PC-3 (cell line): ENCODE data around the gene CRIM1. TPM values are rescaled to one million over a fixed set of nuclear protein-coding genes. Genes with fewer than 3 reads are reported as not detected.
"Not testable (repeated sequence)": the region's sequence is repeated elsewhere in the genome, so short reads cannot be mapped to it uniquely, and the experiment has no call there.

Source experiments
- ATAC-seq: fragments of 200-7000 bp; cut with Tn5 transposase; 2 replicates; pipeline ENCODE4 v1.9.1; 2020; ENCODE audit warnings: mild to moderate bottlenecking, moderate library complexity
- BruUV-seq: library from RNA; stranded (reverse); fragments of 400-500 nt; replicated peaks from 2 replicates; lab custom pipeline; 2021; lab: Mats Ljungman, UMichigan
- CTCF ChIA-PET: fragments of 300-600 bp; sonication (Branson Sonifier 250); formaldehyde crosslinking; loops from one replicate; lab custom pipeline; 2022; ENCODE audit warnings: antibody characterized with exemption; lab: Charles Lee
- POLR2A ChIA-PET: fragments of 300-600 bp; sonication (Branson Sonifier 250); formaldehyde crosslinking; loops from one replicate; lab custom pipeline; 2022; ENCODE audit warnings: antibody characterized with exemption; ENCODE audit not compliant: unreplicated experiment; lab: Charles Lee
- DNase-seq: peaks from one replicate; pipeline ENCODE4 v3.0.0-alpha.2; 2015
- H2AFZ ChIP-seq: fragments of 300-600 bp; sonication (generic); 2 replicates; pipeline ENCODE4 v1.6.0; 2016; ENCODE audit warnings: antibody characterized with exemption, low read length
- H3F3A ChIP-seq: fragments of 300-600 bp; sonication (generic); one replicate; pipeline ENCODE4 v1.6.0; 2017; ENCODE audit warnings: antibody characterized with exemption, low read length, control low read depth, mild to moderate bottlenecking; ENCODE audit not compliant: unreplicated experiment
- H3K27ac ChIP-seq: fragments of 300-600 bp; sonication (generic); 2 replicates; pipeline ENCODE4 v1.5.1; 2016; ENCODE audit warnings: mild to moderate bottlenecking, low read length
- H3K27me3 ChIP-seq: fragments of 300-600 bp; sonication (generic); 2 replicates; pipeline ENCODE4 v1.6.1; 2016; ENCODE audit warnings: low read length, mixed read lengths
- H3K36me3 ChIP-seq: fragments of 300-600 bp; sonication (generic); 2 replicates; pipeline ENCODE4 v1.6.1; 2016; ENCODE audit warnings: low read depth, mixed run types, low read length, mixed read lengths
- H3K4me1 ChIP-seq: fragments of 300-600 bp; sonication (generic); 2 replicates; pipeline ENCODE4 v1.5.1; 2016; ENCODE audit warnings: low read length; ENCODE audit not compliant: insufficient read depth
- H3K4me2 ChIP-seq: fragments of 300-600 bp; sonication (generic); 2 replicates; pipeline ENCODE4 v1.6.0; 2016; ENCODE audit warnings: low read length
- H3K4me3 ChIP-seq: fragments of 300-600 bp; sonication (generic); 2 replicates; pipeline ENCODE4 v1.5.1; 2016; ENCODE audit warnings: mild to moderate bottlenecking, low read length, mixed read lengths
- H3K79me2 ChIP-seq: fragments of 300-600 bp; sonication (generic); 2 replicates; pipeline ENCODE4 v1.6.1; 2017; ENCODE audit warnings: low read length, mixed read lengths
- H3K9ac ChIP-seq: fragments of 300-600 bp; sonication (generic); 2 replicates; pipeline ENCODE4 v1.6.0; 2016; ENCODE audit warnings: mild to moderate bottlenecking, low read length
- H3K9me2 ChIP-seq: fragments of 300-600 bp; sonication (generic); replicated peaks from 2 replicates; pipeline ENCODE4 v1.6.1; 2016; ENCODE audit warnings: mixed run types, low read length, mixed read lengths
- H3K9me3 ChIP-seq: fragments of 300-600 bp; sonication (generic); 2 replicates; pipeline ENCODE4 v1.6.1; 2016; ENCODE audit warnings: low read length, mixed read lengths
- H4K20me1 ChIP-seq: fragments of 300-600 bp; sonication (generic); 2 replicates; pipeline ENCODE4 v1.6.1; 2016; ENCODE audit warnings: low read length, mixed read lengths
- EZH2 ChIP-seq: fragments of 300-600 bp; sonication (generic); IDR thresholded peaks from one replicate; pipeline ENCODE4 v1.6.1; 2017; ENCODE audit warnings: antibody characterized with exemption, mild to moderate bottlenecking, low read length; ENCODE audit not compliant: unreplicated experiment
- EZH2phosphoT487 ChIP-seq: fragments of 300-600 bp; sonication (generic); IDR thresholded peaks from 2 replicates; pipeline ENCODE4 v1.6.1; 2018; ENCODE audit warnings: mild to moderate bottlenecking, antibody characterized with exemption, low read length, borderline replicate concordance
- intact Hi-C: fragments of 100-400 bp; cut with micrococcal nuclease; formaldehyde crosslinking; loops from 2 replicates; pipeline ENCODE4 v1.9.0; 2023
- total RNA-seq: library from RNA; depleted of rRNA; stranded (reverse); fragments of >200 nt; gene quantifications from 2 replicates; pipeline ENCODE4 v1.2.3, GENCODE V29; 2014
- TF ChIP-seq, protein P1 (sequence below): fragments of 300-600 bp; sonication (generic); conservative IDR thresholded peaks from 2 replicates; pipeline ENCODE4 v1.5.1; 2017; ENCODE audit warnings: antibody characterized with exemption, low read depth, mild to moderate bottlenecking, low read length

CRIM1 gene
- total RNA-seq, 1 experiment from 2014 or later = 70.7 TPM

- DNase-seq = no peak
- H3K27me3 ChIP-seq = no peaks in the 10 kb centered on the region
- CTCF ChIA-PET = no interaction called here
- no peak overlapping the region for H3K4me3 ChIP-seq
- no peaks in the 10 kb centered on the region for H3F3A ChIP-seq
- no peaks in the 10 kb centered on the region for H3K9me3 ChIP-seq
- H2AFZ ChIP-seq = no peak overlapping the region
- H3K4me1 ChIP-seq = peaks cover 45% of the 10 kb centered on the region
- H3K9ac ChIP-seq = no peak overlapping the region
- H3K27ac ChIP-seq = no peak overlapping the region
- no peaks in the 10 kb centered on the region for H3K9me2 ChIP-seq
- ATAC-seq = no peak
- peaks cover 7% of the 10 kb centered on the region; the same call in 1 of the 2 replicates for H3K36me3 ChIP-seq
- peaks cover 100% of the 10 kb centered on the region for H3K79me2 ChIP-seq
- no TSS peak for BruUV-seq
- peaks cover 71% of the 10 kb centered on the region for H4K20me1 ChIP-seq
- TF ChIP-seq EZH2 = no peak
- TF ChIP-seq, protein P1, sequence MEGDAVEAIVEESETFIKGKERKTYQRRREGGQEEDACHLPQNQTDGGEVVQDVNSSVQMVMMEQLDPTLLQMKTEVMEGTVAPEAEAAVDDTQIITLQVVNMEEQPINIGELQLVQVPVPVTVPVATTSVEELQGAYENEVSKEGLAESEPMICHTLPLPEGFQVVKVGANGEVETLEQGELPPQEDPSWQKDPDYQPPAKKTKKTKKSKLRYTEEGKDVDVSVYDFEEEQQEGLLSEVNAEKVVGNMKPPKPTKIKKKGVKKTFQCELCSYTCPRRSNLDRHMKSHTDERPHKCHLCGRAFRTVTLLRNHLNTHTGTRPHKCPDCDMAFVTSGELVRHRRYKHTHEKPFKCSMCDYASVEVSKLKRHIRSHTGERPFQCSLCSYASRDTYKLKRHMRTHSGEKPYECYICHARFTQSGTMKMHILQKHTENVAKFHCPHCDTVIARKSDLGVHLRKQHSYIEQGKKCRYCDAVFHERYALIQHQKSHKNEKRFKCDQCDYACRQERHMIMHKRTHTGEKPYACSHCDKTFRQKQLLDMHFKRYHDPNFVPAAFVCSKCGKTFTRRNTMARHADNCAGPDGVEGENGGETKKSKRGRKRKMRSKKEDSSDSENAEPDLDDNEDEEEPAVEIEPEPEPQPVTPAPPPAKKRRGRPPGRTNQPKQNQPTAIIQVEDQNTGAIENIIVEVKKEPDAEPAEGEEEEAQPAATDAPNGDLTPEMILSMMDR = no peak
- TF ChIP-seq EZH2phosphoT487 = no peak
- POLR2A ChIA-PET = no interaction called here
- intact Hi-C loops = no loop called here
- H3K4me2 ChIP-seq = no peak overlapping the region
Observed at GRCh38 chr2:36361396-36361795, 5.8 kb downstream of the CRIM1 start.

DNA sequence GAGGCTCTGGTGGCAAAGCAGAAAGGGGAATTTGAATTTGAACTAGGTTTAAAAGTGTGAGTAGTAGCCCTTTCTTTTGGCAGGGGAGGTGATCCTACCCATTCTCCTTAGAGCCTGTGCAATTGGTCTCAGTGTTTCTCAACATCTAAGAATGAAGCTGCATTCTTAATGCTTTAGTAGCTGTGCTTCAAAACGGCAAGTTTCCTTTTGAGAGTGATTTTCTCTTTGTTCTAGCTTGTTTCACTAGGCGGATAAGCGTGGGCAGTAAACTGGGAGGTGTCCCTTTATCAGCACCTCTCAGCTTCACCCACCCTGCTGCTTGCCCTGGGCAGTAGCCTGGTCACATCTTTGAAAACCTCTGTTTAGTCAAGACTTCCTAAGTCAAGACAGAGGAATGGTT, 6.7 kb downstream of the CRIM1 start:
- no peak for DNase-seq
- ChIA-PET CTCF (interaction anchor here (0.6 kb wide), 1 partner anchor 47 kb away, joined by 4 read pairs; no protein-coding TSS in a partner anchor), POLR2A (interaction anchor here (0.6 kb wide), 1 partner anchor 17 kb away, joined by 3 read pairs; no protein-coding TSS in a partner anchor)
- Histone ChIP-seq H3K4me3 (no peak overlapping the region), H3K4me2 (0 out of 2 replicates have a peak overlapping the region, but pooled peaks have one; percentile 6), H3K27me3 (no peaks in the 10 kb centered on the region), H4K20me1 (peaks cover 80% of the 10 kb centered on the region), H3K9ac (no peak overlapping the region), H3F3A (no peaks in the 10 kb centered on the region), H2AFZ (no peak overlapping the region), H3K79me2 (peaks cover 100% of the 10 kb centered on the region), H3K36me3 (peaks cover 7% of the 10 kb centered on the region; the same call in 1 of the 2 replicates), H3K9me3 (no peaks in the 10 kb centered on the region), H3K9me2 (no peaks in the 10 kb centered on the region), H3K4me1 (peaks cover 54% of the 10 kb centered on the region), H3K27ac (no peak overlapping the region)
- no TSS peak for BruUV-seq
- TF ChIP-seq EZH2 (no peak), EZH2phosphoT487 (no peak)
- TF ChIP-seq, protein P1 = no peak
- no peak for ATAC-seq
- intact Hi-C loops = no loop called here

DNA sequence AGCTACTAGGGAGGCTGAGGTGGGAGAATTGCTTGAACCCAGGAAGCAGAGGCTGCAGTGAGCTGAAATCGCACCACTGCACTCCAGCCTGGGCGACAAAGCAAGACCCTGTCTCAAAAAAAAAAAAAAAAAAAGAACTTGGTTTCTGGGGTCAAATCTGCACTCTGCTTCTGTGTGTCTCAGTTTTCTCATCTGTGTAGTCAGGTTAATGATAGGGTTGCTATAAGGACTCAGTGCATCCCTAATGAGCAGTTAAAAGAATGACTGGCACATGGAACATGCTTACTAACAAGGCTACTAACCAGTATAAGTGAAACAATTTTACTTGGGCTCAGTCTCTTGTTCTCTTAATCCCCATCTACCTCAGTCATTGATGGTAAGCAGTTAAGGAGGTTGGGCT, 7.5 kb downstream of the CRIM1 start:
- H3K79me2 ChIP-seq = peaks cover 100% of the 10 kb centered on the region
- H3K4me1 ChIP-seq = peaks cover 62% of the 10 kb centered on the region
- CTCF ChIA-PET = not testable (repeated sequence)

More for the DNA sequence above, 7.5 kb downstream of the CRIM1 start:
- H3K27me3 ChIP-seq, H2AFZ ChIP-seq, H3K9me3 ChIP-seq, H3K9me2 ChIP-seq, H3K9ac ChIP-seq, H3K4me2 ChIP-seq, POLR2A ChIA-PET, intact Hi-C loops, ATAC-seq, H3K27ac ChIP-seq, DNase-seq, H3F3A ChIP-seq, H3K4me3 ChIP-seq, H3K36me3 ChIP-seq, BruUV-seq: not testable (repeated sequence)
- peaks cover 86% of the 10 kb centered on the region for H4K20me1 ChIP-seq
